HG02852 (cell line): ENCODE results near the gene COBL.

ENCODE experiments used
- ATAC-seq: cut with Tn5 transposase; IDR thresholded peaks from one replicate; pipeline ENCODE4 v1.9.1; 2021; ENCODE audit warnings: mild to moderate bottlenecking, moderate library complexity; ENCODE audit not compliant: unreplicated experiment

Gene COBL

DNA sequence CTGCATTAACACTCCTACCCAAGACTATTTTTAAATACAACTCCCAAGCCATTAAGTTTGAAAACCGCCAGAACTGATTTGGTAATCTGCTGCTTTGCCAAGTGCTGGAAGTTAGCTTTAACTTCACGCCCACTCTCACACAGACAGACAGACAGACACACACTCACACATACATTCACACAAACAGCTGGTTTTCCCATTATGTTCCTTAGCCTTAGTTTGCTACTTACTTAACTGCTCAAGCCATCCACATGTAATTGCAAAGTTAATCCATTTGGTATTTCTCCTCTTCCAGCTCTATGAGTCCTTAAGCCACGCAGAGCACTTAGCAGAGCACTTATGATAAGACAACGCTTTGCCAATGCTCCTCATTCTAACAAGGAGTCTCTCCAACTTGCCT lies 8.3 kb downstream of the COBL start:
- no peak for ATAC-seq

DNA sequence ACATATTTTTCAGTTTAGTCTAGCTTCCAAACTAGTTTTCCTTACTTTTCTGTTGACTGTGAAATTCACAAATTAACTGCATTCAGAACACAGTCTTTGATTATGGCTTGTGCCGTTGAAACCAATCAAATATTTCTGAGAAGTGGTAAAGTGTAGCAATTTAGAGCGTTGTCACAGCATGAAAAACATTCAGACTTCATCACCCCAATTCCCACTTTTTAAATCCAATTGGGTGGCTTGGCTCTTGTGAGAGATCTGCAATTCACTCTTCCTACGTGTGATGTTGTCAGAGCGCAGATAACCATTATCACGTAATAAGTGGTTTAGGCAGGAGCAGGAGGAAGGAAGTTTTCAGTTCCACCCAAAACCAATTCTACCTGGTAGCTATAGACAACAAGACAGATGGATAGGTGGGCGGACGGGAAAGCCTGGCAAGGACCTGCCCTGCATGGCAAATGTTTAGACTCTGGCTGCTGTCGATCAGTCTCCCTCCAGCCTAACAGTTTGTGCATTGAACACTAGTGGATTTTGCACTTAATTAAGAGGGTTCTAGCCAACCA lies 8.9 kb downstream of the COBL start:
- ATAC-seq = no peak

DNA sequence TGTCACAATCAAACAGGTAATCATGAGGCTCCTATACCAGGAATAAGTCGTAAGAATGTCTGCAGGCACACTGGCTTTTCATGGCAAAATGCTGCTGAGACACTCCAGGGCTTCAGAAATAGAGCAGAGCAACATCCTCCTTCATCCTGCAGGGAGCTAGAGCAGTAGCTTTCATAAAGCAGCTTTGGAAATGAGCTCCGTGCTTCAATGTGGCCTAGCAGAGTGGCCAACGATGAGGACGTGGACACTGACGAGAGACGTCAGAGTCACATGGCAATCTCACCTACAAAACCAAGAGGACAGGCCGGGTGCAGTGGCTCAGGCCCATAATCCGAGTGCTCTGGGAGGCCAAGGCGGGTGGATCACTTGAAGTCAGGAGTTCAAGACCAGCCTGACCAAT lies 9.8 kb downstream of the COBL start:
- ATAC-seq = no peak

DNA sequence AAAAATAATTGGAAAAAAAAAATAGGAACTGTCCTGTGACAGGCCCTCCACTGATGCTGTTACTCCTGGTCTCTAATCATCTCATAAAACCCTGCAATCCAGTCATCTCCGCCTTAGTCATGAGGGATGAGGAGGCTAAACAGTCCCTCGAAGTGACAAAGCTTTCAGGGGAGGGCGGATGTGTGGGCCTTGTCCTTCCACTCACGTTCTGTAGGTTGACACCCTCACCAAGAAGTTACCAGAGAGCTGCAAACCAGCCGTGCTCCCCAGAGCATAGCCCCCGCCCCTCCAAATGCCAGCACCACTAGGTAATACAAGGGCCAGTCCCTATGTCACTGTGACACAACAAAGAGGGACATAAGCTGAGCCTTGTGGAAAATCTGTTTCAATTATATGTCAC lies 11.9 kb downstream of the COBL start:
- ATAC-seq = no peak

DNA sequence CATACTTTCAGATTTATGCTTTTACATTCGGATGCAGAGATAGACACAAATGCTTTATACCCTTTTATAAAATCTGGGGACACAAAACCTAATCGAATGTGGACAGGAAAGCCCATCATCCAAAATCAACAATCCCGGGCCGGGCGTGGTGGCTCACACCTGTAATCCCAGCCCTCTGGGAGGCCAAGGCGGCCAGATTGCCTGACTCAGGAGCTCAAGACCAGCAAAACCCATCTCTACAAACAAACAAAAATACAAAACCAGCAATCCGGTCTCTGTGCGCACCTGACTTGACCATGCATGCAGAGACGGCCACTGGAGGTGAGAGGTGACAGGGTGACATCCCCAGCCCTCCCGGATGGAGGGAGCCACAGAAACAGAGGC lies 13.5 kb downstream of the COBL start:
- no peak for ATAC-seq

DNA sequence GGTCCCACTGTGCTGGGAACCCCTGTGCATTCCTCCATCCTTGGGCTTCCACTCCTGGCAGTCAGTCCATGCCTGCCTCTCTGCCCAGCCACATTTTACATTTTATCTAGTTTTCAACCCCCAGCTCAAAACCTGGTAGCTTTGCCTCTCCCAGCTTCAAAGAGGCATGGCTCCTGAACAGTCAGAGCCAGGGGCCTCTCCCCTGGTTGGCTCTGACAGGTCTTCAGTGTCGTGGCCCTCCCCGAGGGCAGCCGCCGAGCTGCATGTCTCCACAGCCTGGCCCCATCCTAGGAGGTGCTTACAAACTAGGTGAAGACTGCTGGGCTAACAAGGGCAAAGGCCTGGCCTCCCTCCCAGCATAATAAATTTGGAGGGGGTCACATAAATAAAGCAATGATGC lies 14.8 kb downstream of the COBL start:
- ATAC-seq = no peak

DNA sequence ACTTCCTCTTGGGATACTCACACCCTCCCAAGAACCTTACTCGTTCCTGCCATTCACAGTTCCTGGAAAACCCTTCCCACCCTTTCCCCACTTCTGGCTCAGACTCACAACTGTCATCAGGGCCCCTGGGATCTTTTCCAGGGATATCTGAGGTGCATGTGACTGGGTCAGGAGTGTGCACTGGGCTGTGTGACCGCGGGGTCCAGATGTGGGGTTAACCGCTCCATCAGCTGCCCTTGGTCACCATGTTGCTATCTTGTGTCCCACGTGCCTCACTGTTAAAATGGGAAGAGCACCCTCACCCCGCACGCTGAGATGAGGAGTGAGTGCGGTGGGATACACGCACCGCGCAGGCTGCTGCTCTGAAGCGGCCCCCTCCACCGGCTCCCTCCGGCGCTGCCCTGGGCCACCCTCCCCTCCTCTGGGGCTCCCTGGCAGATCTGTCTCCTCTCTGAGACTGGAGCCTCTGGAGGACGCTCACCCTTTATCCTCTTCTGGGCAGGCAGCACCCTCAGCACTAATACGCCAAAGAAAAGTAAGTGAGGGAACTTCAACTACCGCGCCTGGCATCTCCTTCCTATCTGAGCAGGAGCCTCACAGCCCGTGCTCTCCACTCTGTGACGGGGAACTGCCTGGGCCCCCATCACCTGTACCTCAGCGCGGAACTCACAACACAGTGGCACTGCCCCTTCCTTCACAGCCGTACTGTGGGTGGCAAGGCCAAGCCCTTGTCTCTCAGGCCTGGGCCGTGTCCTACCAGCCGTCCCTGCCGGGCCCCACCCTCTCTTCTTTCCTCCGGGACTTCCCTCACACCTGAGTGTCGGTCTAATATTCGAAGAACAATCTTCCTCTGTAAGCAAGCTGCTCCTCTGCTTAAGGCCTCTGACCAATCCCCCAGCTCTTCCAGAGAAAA lies 15.6 kb downstream of the COBL start:
- ATAC-seq = no peak

DNA sequence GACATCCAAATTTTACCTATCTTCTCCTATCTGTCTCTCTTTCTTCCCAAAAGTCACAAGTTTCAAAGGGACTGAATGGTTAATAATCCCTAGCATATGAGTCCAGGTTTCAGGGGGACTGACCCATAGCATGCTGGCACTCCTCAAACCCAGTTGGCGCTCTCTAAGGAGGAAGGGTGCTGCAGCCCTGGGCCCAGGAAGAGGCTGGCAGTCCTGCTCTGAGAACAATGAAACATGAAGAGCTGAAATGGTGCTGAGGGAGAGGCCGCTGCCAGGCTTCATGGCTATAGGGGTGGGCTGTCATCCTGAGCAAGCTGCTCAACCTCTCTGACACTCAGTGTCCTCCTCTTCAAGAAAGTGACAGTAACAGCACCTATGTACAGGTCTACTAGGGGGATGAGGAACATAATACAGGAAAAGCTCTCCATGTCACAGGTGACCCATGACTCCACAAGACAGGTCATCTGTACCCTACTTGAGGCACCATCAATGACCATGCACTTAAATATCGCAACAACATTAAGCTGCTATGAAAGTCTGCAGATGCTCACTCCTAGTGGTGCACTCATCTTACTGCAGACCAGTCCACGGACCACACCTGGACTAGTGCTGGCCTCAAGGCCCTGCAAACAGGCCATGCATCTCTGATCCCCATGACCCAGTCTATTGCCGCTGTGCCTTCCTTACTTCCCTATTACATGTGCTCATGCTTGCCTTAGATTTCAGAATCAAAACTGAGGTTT lies 17.0 kb downstream of the COBL start:
- no peak for ATAC-seq

DNA sequence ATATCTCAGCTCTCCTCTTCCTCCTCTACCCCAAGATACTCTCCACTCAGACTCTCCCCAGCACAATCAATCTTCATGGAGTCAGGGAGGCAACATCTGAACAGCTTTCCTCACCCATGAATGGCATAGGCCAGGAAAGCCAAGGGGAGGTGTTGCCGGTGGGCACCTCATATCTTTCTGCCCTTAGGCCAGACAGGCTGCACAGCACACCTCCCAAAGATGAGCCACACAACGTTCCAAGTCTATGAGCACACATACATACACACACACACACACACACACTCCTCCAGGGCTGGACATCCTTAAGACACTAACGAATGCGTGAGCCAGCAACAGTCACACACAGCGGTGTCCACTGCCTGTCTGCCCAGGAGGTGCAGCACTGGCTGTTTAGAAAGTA lies 17.7 kb downstream of the COBL start:
- no peak for ATAC-seq

DNA sequence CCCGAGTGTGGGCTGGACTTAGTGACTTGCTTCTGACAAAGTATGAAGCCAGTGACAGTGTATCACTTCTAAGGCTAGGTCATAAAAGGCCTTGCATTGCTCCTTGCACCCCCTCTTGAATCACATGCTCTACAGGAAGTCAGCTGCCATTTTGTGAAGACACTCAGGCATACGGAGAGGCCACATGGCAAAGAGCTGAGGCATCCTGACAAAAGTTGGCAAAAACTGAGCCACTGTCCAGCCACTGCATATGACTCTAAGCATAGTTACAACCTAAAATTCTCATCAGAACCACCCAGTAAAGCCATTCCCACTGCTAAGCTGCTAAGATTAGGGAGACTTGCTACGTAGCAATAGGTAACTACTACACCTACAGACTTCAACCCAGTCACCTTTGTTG lies 18.6 kb downstream of the COBL start:
- no peak for ATAC-seq

DNA sequence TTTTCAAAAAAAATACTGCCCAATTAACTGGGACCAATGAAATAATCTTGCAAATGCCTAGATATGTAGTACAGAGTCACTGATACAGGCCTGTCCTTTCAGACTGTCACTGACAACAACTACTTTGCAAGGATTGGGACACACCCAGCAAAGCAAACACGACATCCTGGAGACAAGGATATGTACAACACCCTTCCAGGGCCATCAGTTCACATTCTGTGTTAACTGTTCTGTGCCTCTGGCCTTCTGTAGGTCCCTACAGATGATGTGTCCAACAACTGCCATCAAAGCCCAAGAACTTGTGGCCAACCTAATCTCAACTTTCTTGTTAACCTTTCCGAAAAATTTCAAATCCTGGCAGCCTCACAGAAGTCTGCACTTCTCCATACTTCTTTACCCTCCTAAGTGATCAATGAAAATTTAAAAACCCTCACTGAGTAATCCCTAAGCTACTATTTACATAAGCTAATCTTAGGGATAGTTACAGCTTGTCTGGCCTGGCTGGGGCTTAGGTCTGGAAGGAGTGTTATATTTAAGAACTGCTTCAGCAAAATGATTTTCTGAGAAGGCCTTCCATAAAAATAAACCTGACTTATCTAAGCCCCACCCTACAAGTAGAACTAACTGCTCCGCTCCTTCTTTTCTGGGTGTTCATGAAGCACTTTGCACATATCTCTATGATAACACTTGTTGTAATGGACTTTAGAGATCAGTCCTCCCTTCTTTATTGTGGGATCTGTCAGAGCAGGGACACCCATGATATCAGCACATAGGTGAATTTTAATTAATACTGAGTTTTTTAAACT lies 21.0 kb downstream of the COBL start:
- ATAC-seq = no peak

DNA sequence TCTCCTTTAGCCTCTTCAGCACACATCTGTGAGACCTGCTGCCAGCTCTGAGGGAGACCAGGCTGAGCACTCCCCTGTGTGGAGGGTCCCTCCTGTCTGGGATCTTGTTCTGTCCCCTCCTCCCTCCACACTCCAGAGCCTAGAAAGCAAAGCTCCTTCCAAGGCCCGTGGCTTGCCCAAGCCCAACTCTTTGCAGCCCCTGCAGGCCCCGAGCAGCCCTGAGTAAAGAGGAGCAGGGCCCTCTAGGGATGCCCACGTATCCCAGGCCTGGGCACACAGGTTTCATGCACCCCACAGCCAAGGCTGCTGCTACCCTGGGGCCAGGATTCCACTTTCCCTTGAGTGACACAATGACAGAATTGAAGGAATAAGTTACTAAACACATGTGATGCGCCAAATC lies 24.0 kb downstream of the COBL start:
- ATAC-seq = no peak

DNA sequence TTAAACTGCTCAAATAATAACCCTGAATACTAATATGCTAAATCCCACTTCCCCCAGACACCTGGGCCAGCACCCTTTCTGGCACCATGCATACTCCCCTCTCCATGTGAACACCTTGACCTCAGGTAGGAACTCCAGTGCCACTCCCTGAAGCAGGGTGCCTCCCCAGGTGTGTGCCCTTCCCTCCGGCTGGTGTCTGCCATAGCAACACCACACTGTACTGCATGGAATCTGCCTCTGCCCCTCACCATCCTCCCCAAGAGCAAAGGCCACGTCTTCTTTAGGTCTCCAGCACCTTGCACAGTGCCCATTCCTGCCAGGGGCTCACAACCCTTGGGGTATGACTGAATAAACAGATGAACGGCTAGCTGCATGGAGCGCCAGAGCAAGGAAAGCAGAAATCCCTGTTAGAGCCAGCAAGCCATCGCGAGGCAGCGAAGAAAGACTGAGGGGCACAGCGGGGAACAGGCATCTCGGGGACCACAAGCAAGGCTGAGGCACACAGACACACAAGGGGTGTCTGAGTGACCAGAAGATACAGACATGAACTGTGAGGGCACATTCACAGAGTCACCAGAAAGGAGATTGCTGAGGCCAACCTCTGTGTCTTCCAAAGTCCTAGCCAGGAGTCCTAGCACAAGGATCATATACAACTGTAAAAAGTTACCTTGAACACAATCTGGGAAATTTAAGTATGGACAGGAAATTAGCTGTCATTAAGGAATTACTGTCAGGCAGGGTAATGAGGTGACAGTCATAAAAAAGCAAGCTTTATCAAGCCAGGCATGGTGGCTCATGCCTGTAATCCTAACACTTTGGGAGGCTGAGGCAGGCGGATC lies 25.7 kb downstream of the COBL start:
- ATAC-seq = no peak

DNA sequence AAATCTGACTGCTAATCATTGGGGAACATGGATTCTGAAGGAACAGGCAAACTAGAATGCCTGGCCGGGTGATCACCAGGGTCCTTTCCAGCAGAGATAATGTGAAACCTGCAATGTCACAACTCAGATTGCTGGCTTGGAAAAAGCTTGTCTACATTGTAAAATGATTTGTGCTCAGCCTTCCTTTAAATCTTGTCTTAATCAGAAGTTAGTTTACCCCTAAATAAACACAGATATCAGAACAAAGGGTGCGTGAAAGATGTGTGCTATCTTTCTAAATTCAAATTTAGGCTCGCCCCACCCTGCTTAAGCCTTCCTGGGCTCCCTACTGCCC lies 26.3 kb downstream of the COBL start:
- no peak for ATAC-seq

DNA sequence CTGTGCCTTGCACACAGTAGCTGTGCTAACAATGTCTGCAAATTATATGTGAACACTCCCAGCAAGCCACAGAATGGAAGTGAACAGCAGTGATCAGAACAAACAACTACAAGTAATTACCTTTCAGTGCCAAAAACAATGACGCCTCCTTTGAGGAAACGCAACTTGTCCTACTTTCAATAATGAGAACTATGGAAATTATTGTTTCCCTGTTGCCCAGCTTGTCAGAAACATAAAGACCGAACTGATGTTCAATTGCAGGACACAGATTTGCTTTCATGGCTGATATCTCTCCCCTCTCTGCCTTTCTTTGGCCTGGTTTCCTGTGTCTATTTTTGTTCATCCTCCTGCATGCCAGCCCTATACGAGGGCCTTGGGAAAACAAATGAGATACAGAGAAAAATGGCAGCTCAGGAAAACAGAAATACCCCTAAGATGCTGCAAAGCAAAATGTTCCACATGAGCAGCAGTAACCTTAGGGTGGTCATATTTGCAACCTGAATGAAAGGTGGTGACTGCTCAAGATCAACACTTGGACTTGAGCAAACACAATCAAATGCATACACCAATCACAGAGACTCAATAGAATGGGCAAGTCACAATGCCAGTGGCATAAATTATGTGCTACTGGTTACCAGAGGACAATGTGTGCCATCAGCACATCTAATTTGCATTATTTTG lies 26.8 kb downstream of the COBL start:
- ATAC-seq = no peak

DNA sequence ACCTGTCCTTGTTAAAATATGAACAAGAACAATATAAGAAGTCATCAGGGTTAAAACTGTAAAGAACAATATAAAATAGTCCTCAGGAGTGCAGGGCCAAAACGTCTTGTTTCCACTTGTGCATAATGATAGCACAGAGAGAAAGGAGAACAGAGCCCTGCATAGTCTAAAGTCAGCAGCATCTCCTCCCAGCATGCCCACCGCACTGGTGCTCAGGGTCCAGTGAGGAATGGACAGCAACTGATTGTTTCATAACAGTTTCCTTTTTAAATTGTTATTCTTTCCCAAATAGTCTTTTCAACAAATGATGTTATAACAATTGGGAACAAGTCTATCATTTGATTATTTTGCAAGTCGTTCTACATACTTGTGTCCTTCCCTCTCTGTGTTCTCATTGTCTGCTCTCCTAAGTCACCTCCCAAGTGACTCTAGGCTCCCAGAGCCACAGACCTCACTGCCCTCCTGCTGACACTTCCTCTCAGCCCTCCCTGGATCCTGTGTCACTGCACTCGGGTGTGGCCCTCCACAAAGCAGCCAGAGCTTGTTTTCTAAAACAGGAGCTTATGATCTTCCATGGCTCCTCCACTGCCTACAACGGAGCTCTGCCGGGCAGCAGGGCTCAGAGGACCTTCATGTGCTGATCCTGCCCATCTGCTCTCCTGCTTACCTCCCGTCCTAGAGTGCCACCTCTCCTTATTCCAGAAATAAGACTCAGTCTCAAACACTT lies 27.6 kb downstream of the COBL start:
- no peak for ATAC-seq

DNA sequence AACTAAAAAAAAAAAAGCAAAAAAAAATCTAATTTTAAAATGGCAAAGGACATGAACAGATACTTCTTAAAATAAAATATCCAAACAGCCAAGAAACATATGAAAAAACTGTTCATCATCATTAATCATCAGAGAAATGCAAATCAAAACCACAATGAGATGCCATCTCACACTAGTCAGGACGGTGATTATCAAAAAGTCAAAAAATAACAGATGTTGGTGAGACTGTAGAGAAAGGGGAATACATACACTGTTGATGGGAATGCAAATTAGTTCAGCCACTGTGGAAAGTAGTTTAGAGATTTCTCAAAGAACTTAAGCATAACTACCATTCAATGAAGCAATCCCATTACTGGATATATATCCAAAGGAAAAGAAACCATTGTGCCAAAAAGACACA lies 30.2 kb downstream of the COBL start:
- ATAC-seq = no peak

DNA sequence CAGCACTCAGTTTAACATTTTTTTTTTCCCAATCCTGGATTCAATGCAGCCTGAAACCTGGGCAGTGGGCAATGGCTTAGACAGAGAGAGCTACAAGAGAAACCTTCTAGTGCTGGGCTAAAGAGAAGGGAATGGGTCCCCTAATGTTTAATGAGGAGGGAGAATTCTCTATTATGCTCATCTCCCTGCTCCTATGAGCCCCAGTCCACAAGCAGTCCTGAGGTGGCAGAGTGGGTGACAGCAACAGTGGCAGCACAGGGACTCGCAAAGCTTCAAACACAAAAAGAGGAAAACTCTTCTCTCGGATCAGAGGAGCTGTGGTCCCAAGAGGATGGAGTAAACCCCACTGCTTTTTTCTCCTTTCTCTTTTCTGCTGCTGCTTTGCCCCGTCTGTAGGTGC lies 36.5 kb downstream of the COBL start:
- ATAC-seq = no peak

DNA sequence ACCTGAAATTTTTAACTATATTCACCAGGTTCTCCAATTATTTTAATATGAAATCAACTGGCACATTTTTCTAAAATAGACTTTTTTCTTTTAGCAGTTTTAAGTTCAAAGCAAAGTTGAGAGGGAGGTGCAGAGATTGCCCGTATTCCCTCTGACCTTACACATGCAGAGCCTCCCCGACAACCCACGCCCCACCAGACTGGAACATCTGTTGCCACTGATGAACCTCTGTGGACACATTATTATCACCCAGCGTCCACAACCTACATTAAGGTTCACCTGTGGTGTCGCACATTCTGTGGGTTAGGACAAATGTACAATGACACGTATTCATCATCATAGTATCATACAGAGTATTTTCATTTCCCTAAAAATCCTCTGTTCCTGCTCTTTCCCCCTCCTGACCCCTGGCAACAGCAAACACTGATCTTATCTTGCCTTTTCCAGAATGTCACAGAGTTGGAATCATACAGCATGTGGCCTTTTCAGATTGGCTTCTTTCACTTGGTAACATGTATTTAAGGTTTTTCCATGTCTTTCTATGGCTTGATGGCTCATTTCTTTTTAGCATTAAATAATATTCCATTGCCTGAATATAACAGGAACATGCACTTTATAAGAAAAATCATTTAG lies 37.1 kb downstream of the COBL start:
- no peak for ATAC-seq
